Neural crest cell (in vitro differentiated cells): Measurements from ENCODE around the gene TSPEAR. TPM values are rescaled to one million over a fixed set of nuclear protein-coding genes. Genes with fewer than 3 reads are reported as not detected.
"Not testable (repeated sequence)": the region's sequence is repeated elsewhere in the genome, so short reads cannot be mapped to it uniquely, and the experiment has no call there.

ENCODE experiments used
- DNase-seq: peaks from one replicate; pipeline ENCODE4 v3.0.0; 2021; ENCODE audit warnings: low read depth, mixed read lengths, low spot score
- H3K27ac Mint-ChIP-seq: one replicate; pipeline ENCODE4 v1.8.0; 2021; ENCODE audit warnings: mild to moderate bottlenecking, mixed read lengths; ENCODE audit not compliant: unreplicated experiment
- H3K27me3 Mint-ChIP-seq: 2 replicates; pipeline ENCODE4 v1.8.0; 2021; ENCODE audit warnings: low read depth, mild to moderate bottlenecking, mixed read lengths
- H3K36me3 Mint-ChIP-seq: 2 replicates; pipeline ENCODE4 v1.8.0; 2021; ENCODE audit warnings: low read depth, mild to moderate bottlenecking, mixed read lengths
- H3K4me1 Mint-ChIP-seq: 2 replicates; pipeline ENCODE4 v1.8.0; 2021; ENCODE audit warnings: mixed read lengths
- H3K4me3 Mint-ChIP-seq: one replicate; pipeline ENCODE4 v1.8.0; 2021; ENCODE audit warnings: mild to moderate bottlenecking, mixed read lengths
- H3K9me3 Mint-ChIP-seq: 2 replicates; pipeline ENCODE4 v1.8.0; 2021; ENCODE audit warnings: mixed read lengths
- CTCF ChIP-seq: fragments of 200-600 bp; sonication (generic); conservative IDR thresholded peaks from 2 replicates; pipeline ENCODE4 v1.5.0; 2021; ENCODE audit warnings: antibody characterized with exemption, mild to moderate bottlenecking
- total RNA-seq: library from RNA; stranded (reverse); gene quantifications from 2 replicates; pipeline ENCODE4 v1.2.1, GENCODE V29; 2021

Gene TSPEAR
- total RNA-seq, 1 donor from 2014 or later: not detected

DNA sequence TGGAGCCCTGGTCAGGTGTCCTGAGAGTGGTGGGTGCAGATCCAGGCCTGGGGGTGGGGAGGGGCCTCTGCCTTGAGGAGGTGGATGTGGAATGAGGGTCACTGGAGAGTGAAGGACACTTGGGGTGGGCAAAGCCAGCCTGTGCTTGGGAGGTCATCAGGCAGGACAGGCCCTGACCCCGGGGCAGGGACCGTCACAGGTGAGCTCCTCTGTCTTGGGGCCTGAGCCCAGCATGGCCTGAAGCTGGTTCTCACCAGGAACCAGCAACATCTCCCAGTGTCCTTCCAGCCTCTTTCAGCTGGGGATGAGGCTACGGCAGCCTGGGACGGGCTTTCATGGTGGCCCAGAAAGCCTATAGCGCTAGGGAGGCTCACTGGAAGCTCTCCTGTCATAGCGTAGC, 159.2 kb downstream of the TSPEAR start:
- Mint-ChIP-seq H3K27me3 (no peaks in the 10 kb centered on the region), H3K9me3 (peaks cover 1% of the 10 kb centered on the region), H3K27ac (no peak overlapping the region), H3K4me1 (peaks cover 21% of the 10 kb centered on the region), H3K36me3 (peaks cover 6% of the 10 kb centered on the region), H3K4me3 (no peak overlapping the region)
- DNase-seq: no peak
- no peak for TF ChIP-seq CTCF

- Mint-ChIP-seq H3K4me3 (no peak within 1 kb of the TSS), H3K36me3 (peaks cover 10% of the 10 kb centered on the region), H3K4me1 (peaks cover 21% of the 10 kb centered on the region), H3K9me3 (peaks cover 6% of the 10 kb centered on the region), H3K27ac (peak within 1 kb of the TSS; percentile 29), H3K27me3 (no peaks in the 10 kb centered on the region)
- no peak for DNase-seq
- no peak for TF ChIP-seq CTCF
Measured at GRCh38 chr21:44551340-44551961, 159.9 kb downstream of the TSPEAR start, which contains the start of gene KRTAP10-2. KRTAP10-2 (minus strand) TSS chr21:44551505; CDS start chr21:44551458, 47 bp downstream.

DNA sequence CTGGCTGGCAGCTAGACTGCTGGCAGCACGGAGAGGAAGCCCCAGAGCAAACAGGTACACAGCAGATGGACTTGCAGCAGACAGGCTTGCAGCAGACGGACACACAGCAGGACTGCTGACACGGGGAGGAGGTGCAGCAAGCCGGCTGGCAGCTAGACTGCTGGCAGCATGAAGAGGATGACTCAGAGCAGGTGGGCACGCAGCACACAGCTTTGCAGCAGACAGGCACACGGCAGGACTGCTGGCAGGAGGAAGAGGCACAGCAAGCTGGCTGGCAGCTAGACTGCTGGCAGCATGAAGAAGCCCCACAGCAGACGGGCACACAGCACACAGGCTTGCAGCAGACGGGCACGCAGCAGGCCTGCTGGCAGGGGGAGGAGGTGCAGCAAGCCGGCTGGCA, 160.6 kb downstream of the TSPEAR start:
- no peak for TF ChIP-seq CTCF
- Mint-ChIP-seq H3K9me3 (peaks cover 6% of the 10 kb centered on the region), H3K36me3 (peaks cover 10% of the 10 kb centered on the region), H3K27ac (peak overlapping the region; percentile 29), H3K4me3 (no peak overlapping the region), H3K27me3 (no peaks in the 10 kb centered on the region), H3K4me1 (peaks cover 21% of the 10 kb centered on the region)
- DNase-seq: no peak

GRCh38 chr21:44550285-44550684, 161.1 kb downstream of the TSPEAR start:
- H3K36me3 Mint-ChIP-seq, DNase-seq, H3K27me3 Mint-ChIP-seq, H3K27ac Mint-ChIP-seq, H3K4me3 Mint-ChIP-seq, H3K9me3 Mint-ChIP-seq: not testable (repeated sequence)
- peaks cover 21% of the 10 kb centered on the region for H3K4me1 Mint-ChIP-seq

DNA sequence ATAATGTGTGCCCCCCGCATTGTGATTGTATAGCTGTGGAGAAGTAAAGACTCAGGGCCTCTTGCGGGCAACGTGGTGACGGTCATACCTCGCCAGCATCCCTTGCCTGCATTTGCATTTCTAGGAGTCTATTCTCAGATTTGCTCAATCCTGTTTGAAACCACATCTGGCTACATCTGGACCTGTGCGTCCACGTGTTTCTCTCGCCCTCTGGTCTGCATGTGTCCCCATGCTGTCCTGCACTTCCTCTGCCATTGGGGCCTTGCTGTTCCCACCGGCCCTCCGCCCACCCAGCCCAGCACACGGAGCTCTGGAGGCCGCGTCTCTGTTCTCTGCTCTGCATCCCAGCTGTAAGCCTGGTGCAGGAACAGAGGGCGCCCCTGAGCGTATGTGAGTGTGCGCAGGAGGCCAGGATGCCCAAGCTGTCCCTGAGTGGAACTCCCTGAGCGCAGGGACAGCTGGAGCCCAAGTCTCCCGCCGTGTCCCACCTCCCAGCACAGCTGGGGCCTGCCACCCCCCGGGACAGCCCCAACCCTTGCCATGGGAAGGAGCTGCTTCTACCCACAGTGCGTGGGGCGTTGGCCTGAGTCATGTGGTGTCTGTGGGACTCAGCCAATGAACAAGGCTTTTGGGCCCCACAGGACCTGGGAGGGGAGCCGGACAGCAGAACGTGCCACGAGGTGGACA, 161.7 kb downstream of the TSPEAR start:
- peaks cover 21% of the 10 kb centered on the region for H3K4me1 Mint-ChIP-seq
- H3K9me3 Mint-ChIP-seq: peaks cover 10% of the 10 kb centered on the region
- peak overlapping the region; percentile 76 for H3K27ac Mint-ChIP-seq
- no peak overlapping the region for H3K4me3 Mint-ChIP-seq
- no peak for DNase-seq
- no peak for TF ChIP-seq CTCF
- no peaks in the 10 kb centered on the region for H3K27me3 Mint-ChIP-seq
- peaks cover 10% of the 10 kb centered on the region for H3K36me3 Mint-ChIP-seq

DNA sequence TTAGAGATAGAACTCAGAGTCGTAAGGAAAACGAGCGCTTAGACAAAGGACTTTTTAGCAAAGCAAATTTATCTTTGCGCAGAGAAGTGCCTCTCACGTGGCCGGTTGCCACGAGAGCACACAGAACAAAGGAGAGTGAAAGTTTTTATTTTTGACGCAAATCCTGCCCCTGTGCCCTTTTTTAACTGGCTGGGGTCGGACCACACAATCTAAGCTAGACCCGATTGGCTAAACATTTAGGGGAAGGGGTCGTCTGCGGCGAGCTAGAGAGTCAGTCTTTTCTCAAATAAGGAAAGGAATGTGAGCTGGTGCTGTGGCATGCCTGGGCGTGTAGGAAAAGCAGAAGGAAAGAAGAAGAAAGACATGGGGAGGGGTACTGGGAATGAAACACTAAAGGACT, 162.4 kb downstream of the TSPEAR start:
- H3K27ac Mint-ChIP-seq: peak overlapping the region; percentile 76
- H3K4me1 Mint-ChIP-seq: peaks cover 21% of the 10 kb centered on the region

More for the DNA sequence above, 162.4 kb downstream of the TSPEAR start:
- Mint-ChIP-seq H3K27me3 (no peaks in the 10 kb centered on the region), H3K9me3 (peaks cover 10% of the 10 kb centered on the region), H3K36me3 (peaks cover 10% of the 10 kb centered on the region), H3K4me3 (peak overlapping the region; percentile 12)
- TF ChIP-seq CTCF: no peak
- no peak for DNase-seq
